ENCODE results near the gene KLRC4. TPM values are rescaled to one million over a fixed set of nuclear protein-coding genes. Genes with fewer than 3 reads are reported as not detected.
"Not testable (repeated sequence)": the region's sequence is repeated elsewhere in the genome, so short reads cannot be mapped to it uniquely, and the experiment has no call there.

The KLRC4 gene
- polyA plus RNA-seq, 3 donors, result not detected

DNA sequence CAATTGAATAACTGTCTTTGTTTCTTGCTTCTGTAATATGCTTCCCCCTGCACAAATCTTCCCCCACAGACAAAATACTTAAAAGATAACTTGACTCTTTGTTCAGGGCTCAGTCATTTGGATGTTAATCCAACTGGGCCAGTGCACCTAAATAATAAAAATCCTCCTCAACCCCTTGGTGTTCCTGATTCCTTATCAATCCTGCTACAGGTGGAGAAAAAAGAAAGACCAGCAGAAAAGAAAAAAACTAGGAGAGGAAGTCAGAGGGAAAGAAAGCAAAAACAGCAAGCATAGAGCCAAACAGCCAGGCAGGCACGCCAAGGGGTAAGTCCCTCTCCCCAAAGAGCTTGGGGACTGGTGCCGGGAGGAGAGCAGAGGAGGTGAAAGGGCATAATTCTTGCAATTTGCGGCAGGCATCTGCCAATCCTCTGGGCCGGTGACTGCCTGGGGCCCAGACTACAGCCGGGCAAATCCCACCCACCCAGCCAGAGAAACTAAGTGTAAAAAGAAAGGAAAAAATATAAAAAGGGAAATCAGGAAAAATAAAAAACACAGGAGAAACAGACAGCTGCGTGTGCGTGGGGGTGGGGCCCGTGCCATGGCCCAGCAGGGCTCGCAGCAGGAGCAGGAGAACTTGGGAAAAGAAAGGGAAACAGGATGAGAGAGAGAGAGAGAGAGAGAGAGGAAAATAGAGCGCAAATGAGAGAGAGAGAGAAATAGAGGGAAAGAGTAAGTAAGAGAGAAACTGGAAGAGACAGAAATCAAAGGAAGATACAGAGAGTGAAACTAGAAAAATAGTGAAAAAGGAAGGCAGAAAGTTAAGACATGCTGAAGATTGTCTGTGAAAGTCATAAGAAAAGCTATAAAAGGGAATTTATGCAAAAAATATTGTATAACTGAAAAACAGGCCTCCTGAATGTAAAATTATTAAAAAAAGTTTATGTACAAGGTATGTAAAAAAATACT is 41.1 kb downstream of the KLRC4 start:
- H3K27ac ChIP-seq (ENCODE audit: low read depth in 1 of 2, low read length in 2 of 2), result no peak overlapping the region
- H3K27me3 Mint-ChIP-seq (ENCODE audit: low read depth in 3 of 3), result no peaks in the 10 kb centered on the region
- WGBS (ENCODE audit: insufficient coverage), result no CpG with 5 or more reads among the region's 10 CpGs
- H3K9me3 Mint-ChIP-seq, result peaks cover 4 to 17% (median 8%) of the 10 kb centered on the region in 7 donors
- H2AFZ ChIP-seq (ENCODE audit: insufficient read depth, low read depth, low read length, poor library complexity, severe bottlenecking), result no peak overlapping the region
- TF ChIP-seq, protein P1, sequence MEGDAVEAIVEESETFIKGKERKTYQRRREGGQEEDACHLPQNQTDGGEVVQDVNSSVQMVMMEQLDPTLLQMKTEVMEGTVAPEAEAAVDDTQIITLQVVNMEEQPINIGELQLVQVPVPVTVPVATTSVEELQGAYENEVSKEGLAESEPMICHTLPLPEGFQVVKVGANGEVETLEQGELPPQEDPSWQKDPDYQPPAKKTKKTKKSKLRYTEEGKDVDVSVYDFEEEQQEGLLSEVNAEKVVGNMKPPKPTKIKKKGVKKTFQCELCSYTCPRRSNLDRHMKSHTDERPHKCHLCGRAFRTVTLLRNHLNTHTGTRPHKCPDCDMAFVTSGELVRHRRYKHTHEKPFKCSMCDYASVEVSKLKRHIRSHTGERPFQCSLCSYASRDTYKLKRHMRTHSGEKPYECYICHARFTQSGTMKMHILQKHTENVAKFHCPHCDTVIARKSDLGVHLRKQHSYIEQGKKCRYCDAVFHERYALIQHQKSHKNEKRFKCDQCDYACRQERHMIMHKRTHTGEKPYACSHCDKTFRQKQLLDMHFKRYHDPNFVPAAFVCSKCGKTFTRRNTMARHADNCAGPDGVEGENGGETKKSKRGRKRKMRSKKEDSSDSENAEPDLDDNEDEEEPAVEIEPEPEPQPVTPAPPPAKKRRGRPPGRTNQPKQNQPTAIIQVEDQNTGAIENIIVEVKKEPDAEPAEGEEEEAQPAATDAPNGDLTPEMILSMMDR (IDR thresholded peaks at IDR 0.05), result no peak
- no peak overlapping the region for H3K9ac ChIP-seq (ENCODE audit: insufficient read depth, low read length, poor library complexity, severe bottlenecking)
- H3K4me1 Mint-ChIP-seq, result peaks cover 37% of the 10 kb centered on the region
- H3K4me1 ChIP-seq (ENCODE audit: control insufficient read depth in 1 of 2, insufficient read depth in 2 of 2, low read length in 2 of 2), result peaks cover 47 to 56% of the 10 kb centered on the region in 2 donors
- H3K9me3 ChIP-seq (replicated peaks in 1 of 2; ENCODE audit: control insufficient read depth in 1 of 2, insufficient read depth in 1 of 2, low read length in 2 of 2), result peaks cover 0 to 9% of the 10 kb centered on the region in 2 donors
- H3K79me2 ChIP-seq (ENCODE audit: insufficient read depth, low read length), result no peaks in the 10 kb centered on the region
- H3K4me3 Mint-ChIP-seq, result no peak overlapping the region
- no peaks in the 10 kb centered on the region for H4K20me1 ChIP-seq (ENCODE audit: insufficient read depth, low read length)
- H3K4me2 ChIP-seq (replicated peaks; ENCODE audit: extremely low read depth, low read length, poor library complexity, severe bottlenecking), result no peak overlapping the region
- intact Hi-C loops (cut with micrococcal nuclease), result no loop called here
- H3K27me3 ChIP-seq (ENCODE audit: control insufficient read depth in 2 of 2, insufficient read depth in 2 of 2, low read length in 2 of 2), result no peaks in the 10 kb centered on the region
- H3K4me3 ChIP-seq (replicated peaks in 1 of 3; ENCODE audit: low read depth in 2 of 3, low read length in 3 of 3), result no peak overlapping the region
- no peak for DNase-seq
- H3K36me3 ChIP-seq (replicated peaks in 1 of 2; ENCODE audit: control insufficient read depth in 1 of 2, insufficient read depth in 2 of 2, low read length in 2 of 2), result no peaks in the 10 kb centered on the region
- no peaks in the 10 kb centered on the region for H3K36me3 Mint-ChIP-seq
- H3K27ac Mint-ChIP-seq, result peak overlapping the region in 4 of 7 donors; percentile 21 to 59 (median 38)

GRCh38 chr12:10367714-10368113 is 41.8 kb downstream of the KLRC4 start:
- WGBS (ENCODE audit: insufficient coverage), result 100% methylated on average over 3 of the region's 4 CpGs
- H4K20me1 ChIP-seq (ENCODE audit: insufficient read depth, low read length); H3K9me3 ChIP-seq (replicated peaks in 1 of 2; ENCODE audit: control insufficient read depth in 1 of 2, insufficient read depth in 1 of 2, low read length in 2 of 2); H3K27me3 ChIP-seq (ENCODE audit: control insufficient read depth in 2 of 2, insufficient read depth in 2 of 2, low read length in 2 of 2); H3K79me2 ChIP-seq (ENCODE audit: insufficient read depth, low read length); H3K4me3 ChIP-seq (replicated peaks in 1 of 3; ENCODE audit: low read depth in 2 of 3, low read length in 3 of 3); H2AFZ ChIP-seq (ENCODE audit: insufficient read depth, low read depth, low read length, poor library complexity, severe bottlenecking); H3K36me3 Mint-ChIP-seq; H3K36me3 ChIP-seq (replicated peaks in 1 of 2; ENCODE audit: control insufficient read depth in 1 of 2, insufficient read depth in 2 of 2, low read length in 2 of 2); H3K4me3 Mint-ChIP-seq; intact Hi-C loops (cut with micrococcal nuclease); H3K27me3 Mint-ChIP-seq (ENCODE audit: low read depth in 3 of 3); H3K4me2 ChIP-seq (replicated peaks; ENCODE audit: extremely low read depth, low read length, poor library complexity, severe bottlenecking); H3K9ac ChIP-seq (ENCODE audit: insufficient read depth, low read length, poor library complexity, severe bottlenecking); H3K27ac ChIP-seq (ENCODE audit: low read depth in 1 of 2, low read length in 2 of 2); H3K27ac Mint-ChIP-seq; DNase-seq: not testable (repeated sequence)
- peaks cover 4 to 17% (median 8%) of the 10 kb centered on the region in 7 donors for H3K9me3 Mint-ChIP-seq
- H3K4me1 ChIP-seq (ENCODE audit: control insufficient read depth in 1 of 2, insufficient read depth in 2 of 2, low read length in 2 of 2), result peaks cover 42 to 49% of the 10 kb centered on the region in 2 donors
- H3K4me1 Mint-ChIP-seq, result peaks cover 30% of the 10 kb centered on the region
